G401.6 (cell line): ENCODE measurements around the gene AP2S1.
"Not testable (repeated sequence)": the region's sequence is repeated elsewhere in the genome, so short reads cannot be mapped to it uniquely, and the experiment has no call there.

ENCODE experiments used
- FAIRE-seq: peaks from 2 replicates; lab custom pipeline; 2012; peaks lifted over from hg19 to GRCh38; lab: Jason Lieb, UNC

Gene AP2S1

GRCh38 chr19:46867170-46867569, 16.5 kb upstream of the AP2S1 start:
- FAIRE-seq: no peak

- no peak for FAIRE-seq
Observed at GRCh38 chr19:46866407-46867136, 15.9 kb upstream of the AP2S1 start.

GRCh38 chr19:46863818-46864629, 13.4 kb upstream of the AP2S1 start:
- peak; percentile 47 for FAIRE-seq

GRCh38 chr19:46862974-46863632, 12.5 kb upstream of the AP2S1 start:
- no peak for FAIRE-seq

- no peak for FAIRE-seq
Observed at GRCh38 chr19:46862503-46862834, 11.8 kb upstream of the AP2S1 start.

GRCh38 chr19:46861691-46862502, 11.3 kb upstream of the AP2S1 start:
- no peak for FAIRE-seq

- FAIRE-seq: no peak
Observed at GRCh38 chr19:46860846-46861690, 10.4 kb upstream of the AP2S1 start, which contains the start of gene ARHGAP35. Gene ARHGAP35 (plus strand): TSS chr19:46860997. CDS start chr19:46918676, 57,679 bp downstream.

GRCh38 chr19:46860125-46860845, 9.6 kb upstream of the AP2S1 start:
- FAIRE-seq: peak; percentile 98

- FAIRE-seq: no peak
Observed at GRCh38 chr19:46859637-46860124, 9.0 kb upstream of the AP2S1 start.

- peak; percentile 49 for FAIRE-seq
Observed at GRCh38 chr19:46856062-46857022, 5.7 kb upstream of the AP2S1 start.

- not testable (repeated sequence) for FAIRE-seq
Observed at GRCh38 chr19:46854698-46855097, 4.1 kb upstream of the AP2S1 start.

- no peak for FAIRE-seq
Observed at GRCh38 chr19:46852830-46853229, 2.2 kb upstream of the AP2S1 start.

GRCh38 chr19:46849610-46850009, 1.0 kb downstream of the AP2S1 start:
- FAIRE-seq: no peak

GRCh38 chr19:46848389-46848788, 2.3 kb downstream of the AP2S1 start:
- no peak for FAIRE-seq

GRCh38 chr19:46847528-46847927, 3.1 kb downstream of the AP2S1 start:
- no peak for FAIRE-seq

GRCh38 chr19:46845959-46846459, 4.6 kb downstream of the AP2S1 start:
- no peak for FAIRE-seq

- FAIRE-seq: no peak
Observed at GRCh38 chr19:46844067-46844489, 6.6 kb downstream of the AP2S1 start.

- FAIRE-seq: no peak
Observed at GRCh38 chr19:46842791-46843190, 7.9 kb downstream of the AP2S1 start.
